ENCODE measurements around the gene DDX56. TPM values are rescaled to one million over a fixed set of nuclear protein-coding genes. Genes with fewer than 3 reads are reported as not detected.

Gene DDX56
- total RNA-seq, 2 donors from 2014 or later = 52.9 to 60.6 TPM

- H3K27ac ChIP-seq = no peak overlapping the region
- no peaks in the 10 kb centered on the region for H3K36me3 ChIP-seq
- H3K4me1 ChIP-seq (replicated peaks) = peaks cover 6% of the 10 kb centered on the region
- H3K4me3 ChIP-seq = no peak overlapping the region
- intact Hi-C loops (cut with DNase I) = no loop called here
- 29% methylated on average over 3 of the region's 3 CpGs for WGBS
- no peak for DNase-seq (ENCODE audit: low spot score)
- no peaks in the 10 kb centered on the region for H3K9me3 ChIP-seq
- H3K27me3 ChIP-seq (replicated peaks; ENCODE audit: insufficient read depth) = no peaks in the 10 kb centered on the region
- TF ChIP-seq CTCF (IDR thresholded peaks at IDR 0.05) (no peak), POLR2AphosphoS5 (IDR thresholded peaks at IDR 0.05) (peak; percentile 25)
Observed at GRCh38 chr7:44618753-44619152, 45.0 kb upstream of the DDX56 start.

GRCh38 chr7:44618045-44618444 lies 44.3 kb upstream of the DDX56 start:
- H3K27me3 ChIP-seq (replicated peaks; ENCODE audit: insufficient read depth) = no peaks in the 10 kb centered on the region
- no peak overlapping the region for H3K27ac ChIP-seq
- H3K9me3 ChIP-seq = no peaks in the 10 kb centered on the region
- DNase-seq (ENCODE audit: low spot score) = no peak
- no peaks in the 10 kb centered on the region for H3K36me3 ChIP-seq
- no peak for TF ChIP-seq POLR2AphosphoS5 (IDR thresholded peaks at IDR 0.05)
- TF ChIP-seq POLR2A (IDR thresholded peaks at IDR 0.05) = no peak
- no peak for TF ChIP-seq CTCF (IDR thresholded peaks at IDR 0.05)
- no peak overlapping the region for H3K4me3 ChIP-seq
- peaks cover 6% of the 10 kb centered on the region for H3K4me1 ChIP-seq (replicated peaks)
- WGBS = 87% methylated on average over 1 of the region's 1 CpG
- intact Hi-C loops (cut with DNase I) = no loop called here

- H3K4me3 ChIP-seq = no peak overlapping the region
- no peaks in the 10 kb centered on the region for H3K36me3 ChIP-seq
- intact Hi-C loops (cut with DNase I) = no loop called here
- no peaks in the 10 kb centered on the region for H3K9me3 ChIP-seq
- TF ChIP-seq POLR2A (IDR thresholded peaks at IDR 0.05) (no peak), CTCF (IDR thresholded peaks at IDR 0.05) (no peak), POLR2AphosphoS5 (IDR thresholded peaks at IDR 0.05) (no peak)
- 62% methylated on average over 2 of the region's 2 CpGs for WGBS
- no peak overlapping the region for H3K27ac ChIP-seq
- H3K4me1 ChIP-seq (replicated peaks) = peaks cover 6% of the 10 kb centered on the region
- no peaks in the 10 kb centered on the region for H3K27me3 ChIP-seq (replicated peaks; ENCODE audit: insufficient read depth)
- no peak for DNase-seq (ENCODE audit: low spot score)
Observed at GRCh38 chr7:44617225-44617890, 43.6 kb upstream of the DDX56 start.

GRCh38 chr7:44616545-44616944 lies 42.8 kb upstream of the DDX56 start:
- Histone ChIP-seq H3K4me3 (no peak overlapping the region), H3K27me3 (replicated peaks; ENCODE audit: insufficient read depth) (no peaks in the 10 kb centered on the region), H3K36me3 (no peaks in the 10 kb centered on the region), H3K9me3 (no peaks in the 10 kb centered on the region), H3K27ac (no peak overlapping the region), H3K4me1 (replicated peaks) (peaks cover 6% of the 10 kb centered on the region)
- TF ChIP-seq CTCF (IDR thresholded peaks at IDR 0.05) = no peak
- no peak for TF ChIP-seq POLR2A (IDR thresholded peaks at IDR 0.05)
- no peak for DNase-seq (ENCODE audit: low spot score)
- 92% methylated on average over 12 of the region's 12 CpGs for WGBS
- intact Hi-C loops (cut with DNase I) = no loop called here

GRCh38 chr7:44615793-44616192 lies 42.1 kb upstream of the DDX56 start:
- Histone ChIP-seq H3K9me3 (no peaks in the 10 kb centered on the region), H3K27me3 (replicated peaks; ENCODE audit: insufficient read depth) (no peaks in the 10 kb centered on the region), H3K27ac (no peak overlapping the region), H3K36me3 (no peaks in the 10 kb centered on the region), H3K4me1 (replicated peaks) (peaks cover 6% of the 10 kb centered on the region), H3K4me3 (no peak overlapping the region)
- DNase-seq (ENCODE audit: low spot score) = no peak
- intact Hi-C loops (cut with DNase I) = no loop called here
- TF ChIP-seq CTCF (IDR thresholded peaks at IDR 0.05) (no peak), POLR2AphosphoS5 (IDR thresholded peaks at IDR 0.05) (no peak), POLR2A (IDR thresholded peaks at IDR 0.05) (no peak)
- 89% methylated on average over 5 of the region's 5 CpGs for WGBS

Measured in prostate gland (tissue), 2 donors.